SK-N-SH treated with all-trans-retinoic acid at 6 μM for 48 hours (cell line): Measurements from ENCODE around the gene ARSJ.

Source experiments
- ATAC-seq: fragments of 200-7000 bp; cut with Tn5 transposase; 3 replicates; pipeline ENCODE4 v1.9.1; 2020; ENCODE audit warnings: mild to moderate bottlenecking, moderate library complexity
- ARNTL ChIP-seq: fragments of 450-650 bp; formaldehyde crosslinking; IDR thresholded peaks from 2 replicates; pipeline ENCODE4 v1.5.0; 2020; ENCODE audit warnings: low read depth, mild to moderate bottlenecking, moderate library complexity, borderline replicate concordance
- BACH2 ChIP-seq: fragments of 250-450 bp; sonication (Bioruptor Pico); IDR thresholded peaks from 2 replicates; pipeline ENCODE4 v1.9.0; 2021; ENCODE audit warnings: mild to moderate bottlenecking, borderline replicate concordance
- CSDC2 ChIP-seq: fragments of 250-450 bp; sonication (Bioruptor Pico); IDR thresholded peaks from 2 replicates; pipeline ENCODE4 v1.5.0; 2020; ENCODE audit warnings: mild to moderate bottlenecking, moderate library complexity
- CSRNP3 ChIP-seq: fragments of 250-450 bp; sonication (Bioruptor Pico); IDR thresholded peaks from 2 replicates; pipeline ENCODE4 v1.5.1; 2021; ENCODE audit warnings: mild to moderate bottlenecking, moderate library complexity
- ESRRG ChIP-seq: fragments of 250-450 bp; sonication (Bioruptor Pico); IDR thresholded peaks from 2 replicates; pipeline ENCODE4 v1.6.1; 2021; ENCODE audit warnings: mild to moderate bottlenecking
- GLIS3 ChIP-seq: fragments of 250-450 bp; sonication (Bioruptor Pico); IDR thresholded peaks from 2 replicates; pipeline ENCODE4 v1.5.0; 2020; ENCODE audit warnings: mild to moderate bottlenecking, moderate library complexity
- ISL1 ChIP-seq: fragments of 250-450 bp; sonication (Bioruptor Pico); IDR thresholded peaks from 2 replicates; pipeline ENCODE4 v2.1.2; 2022; ENCODE audit warnings: mild to moderate bottlenecking, moderate library complexity
- OSR1 ChIP-seq: fragments of 250-450 bp; sonication (Bioruptor Pico); IDR thresholded peaks from 2 replicates; pipeline ENCODE4 v1.8.0; 2022; ENCODE audit warnings: moderate library complexity, mild to moderate bottlenecking, inconsistent platforms
- PATZ1 ChIP-seq: fragments of 250-450 bp; sonication (Bioruptor Pico); IDR thresholded peaks from 2 replicates; pipeline ENCODE4 v1.8.0; 2020; ENCODE audit warnings: mild to moderate bottlenecking, moderate library complexity, borderline replicate concordance
- POU6F1 ChIP-seq: fragments of 250-450 bp; sonication (Bioruptor Pico); IDR thresholded peaks from 2 replicates; pipeline ENCODE4 v1.8.0; 2021; ENCODE audit warnings: low read depth, mild to moderate bottlenecking, moderate library complexity, borderline replicate concordance
- PPARA ChIP-seq: fragments of 250-450 bp; sonication (Bioruptor Pico); IDR thresholded peaks from 2 replicates; pipeline ENCODE4 v1.5.0; 2020; ENCODE audit warnings: mild to moderate bottlenecking, borderline replicate concordance
- RARB ChIP-seq: fragments of 250-450 bp; sonication (Bioruptor Pico); IDR thresholded peaks from 2 replicates; pipeline ENCODE4 v1.8.0; 2021; ENCODE audit warnings: mild to moderate bottlenecking, moderate library complexity
- SNAI2 ChIP-seq: fragments of 250-450 bp; sonication (Bioruptor Pico); IDR thresholded peaks from 2 replicates; pipeline ENCODE4 v1.5.0; 2020; ENCODE audit warnings: mild to moderate bottlenecking, moderate library complexity
- TCF4 ChIP-seq: fragments of 250-450 bp; sonication (Bioruptor Pico); IDR thresholded peaks from 2 replicates; pipeline ENCODE4 v1.8.0; 2021; ENCODE audit warnings: mild to moderate bottlenecking, moderate library complexity, borderline replicate concordance
- TOX ChIP-seq: fragments of 250-450 bp; sonication (Bioruptor Pico); IDR thresholded peaks from 2 replicates; pipeline ENCODE4 v1.8.0; 2021; ENCODE audit warnings: mild to moderate bottlenecking, moderate library complexity, borderline replicate concordance
- ZC3H10 ChIP-seq: fragments of 250-450 bp; sonication (Bioruptor Pico); IDR thresholded peaks from 2 replicates; pipeline ENCODE4 v1.5.1; 2021; ENCODE audit warnings: mild to moderate bottlenecking, moderate library complexity
- ZFP3 ChIP-seq: fragments of 250-450 bp; sonication (Bioruptor Pico); IDR thresholded peaks from 2 replicates; pipeline ENCODE4 v1.5.0; 2020; ENCODE audit warnings: mild to moderate bottlenecking, moderate library complexity
- ZNF565 ChIP-seq: fragments of 450-650 bp; formaldehyde crosslinking; conservative IDR thresholded peaks from 2 replicates; pipeline ENCODE4 v1.5.0; 2020; ENCODE audit warnings: low read depth, mild to moderate bottlenecking, moderate library complexity
- ZNF70 ChIP-seq: fragments of 450-650 bp; formaldehyde crosslinking; IDR thresholded peaks from 2 replicates; pipeline ENCODE4 v1.5.0; 2020; ENCODE audit warnings: mild to moderate bottlenecking, moderate library complexity
- ZNF8 ChIP-seq: fragments of 450-650 bp; formaldehyde crosslinking; IDR thresholded peaks from 2 replicates; pipeline ENCODE4 v1.5.0; 2020; ENCODE audit warnings: mild to moderate bottlenecking, moderate library complexity
- TF ChIP-seq, protein P1 (sequence below): fragments of 250-450 bp; sonication (Bioruptor Pico); IDR thresholded peaks from 2 replicates; pipeline ENCODE4 v1.5.1; 2020; ENCODE audit warnings: low read depth, mild to moderate bottlenecking, moderate library complexity
- TF ChIP-seq, protein P2 (sequence below): fragments of 250-450 bp; sonication (Bioruptor Pico); IDR thresholded peaks from 2 replicates; pipeline ENCODE4 v1.5.0; 2020; ENCODE audit warnings: mild to moderate bottlenecking, moderate library complexity

Gene ARSJ

DNA sequence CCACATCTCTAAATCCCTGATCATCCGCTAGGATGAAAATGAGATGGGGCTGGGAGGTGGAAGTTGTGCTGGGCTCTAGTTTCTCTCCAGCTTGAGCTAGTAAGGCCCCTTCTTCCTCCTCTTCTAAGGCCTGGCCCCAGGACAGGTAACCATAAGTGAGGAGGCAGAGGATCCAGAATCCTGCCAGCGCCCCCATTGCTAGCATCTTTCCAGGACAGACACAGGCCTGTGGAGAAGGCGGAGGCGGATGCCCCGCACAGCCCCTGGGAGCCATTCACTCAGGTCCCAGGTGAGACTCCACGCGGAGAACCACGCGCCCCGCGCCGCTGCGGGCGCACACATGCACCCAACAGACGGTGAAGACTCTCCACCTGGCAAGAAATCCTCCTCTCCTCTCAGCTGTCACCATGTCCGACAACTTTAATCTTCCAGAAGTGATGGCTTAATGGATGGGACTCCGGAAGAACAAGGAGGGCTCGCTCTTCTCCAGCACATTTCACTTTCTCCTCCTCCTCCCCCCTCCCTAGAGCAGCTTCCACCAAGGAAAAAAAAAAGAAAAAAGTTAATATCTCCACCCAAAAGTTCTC, 793 bp downstream of the ARSJ start:
- ATAC-seq: peak; percentile 56
- TF ChIP-seq ZNF70 (CRISPR knock-in tag) (peak; percentile 61; the same call in 1 of the 2 replicates), ISL1 (CRISPR knock-in tag) (no peak)

GRCh38 chr4:113978105-113978504, 1.3 kb downstream of the ARSJ start:
- no peak for TF ChIP-seq OSR1 (CRISPR knock-in tag)
- no peak for TF ChIP-seq TOX (CRISPR knock-in tag)
- ATAC-seq: no peak

GRCh38 chr4:113977526-113977855, 2.0 kb downstream of the ARSJ start:
- TF ChIP-seq ZC3H10 (no peak), ESRRG (CRISPR knock-in tag) (no peak), RARB (no peak), BACH2 (CRISPR knock-in tag) (no peak), ARNTL (CRISPR knock-in tag) (no peak), GLIS3 (CRISPR knock-in tag) (no peak), ZNF565 (no peak), ZNF8 (CRISPR knock-in tag) (no peak), TCF4 (no peak)
- no peak for ATAC-seq

DNA sequence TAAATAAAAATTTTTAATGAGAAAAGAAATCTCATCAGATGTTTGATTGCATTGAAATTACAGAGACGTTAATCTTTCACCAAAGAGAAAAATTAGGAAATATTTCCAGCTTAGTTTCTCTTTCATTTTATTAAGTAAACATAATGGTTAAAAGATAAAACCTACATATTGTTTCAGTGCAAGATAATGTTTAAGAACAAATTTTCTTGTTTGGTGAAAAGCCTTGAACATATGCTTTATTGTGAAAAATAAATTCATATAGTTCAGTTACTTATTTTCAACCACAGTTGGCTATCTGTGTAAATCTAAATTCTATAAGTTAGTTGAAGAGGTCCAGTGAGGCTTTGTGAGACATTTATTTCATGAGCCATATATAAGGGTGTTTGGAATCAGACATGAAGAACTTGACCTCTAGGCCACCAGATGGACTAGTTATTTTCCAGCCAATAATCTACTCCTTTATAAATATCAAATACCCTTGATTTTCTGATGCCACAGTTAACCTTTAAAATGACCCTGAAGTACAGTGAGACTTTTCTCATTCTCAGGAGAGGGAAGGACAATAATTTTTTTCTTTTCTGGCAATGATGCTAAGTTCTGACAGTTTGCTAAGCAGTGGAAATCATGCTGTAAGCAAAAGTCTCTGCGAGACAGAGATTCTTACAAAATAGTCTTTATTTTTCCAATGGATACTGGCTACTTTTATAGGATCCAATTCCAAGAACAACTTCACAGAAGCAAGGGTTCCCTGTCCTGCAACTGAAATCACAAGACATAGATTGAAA, 2.5 kb downstream of the ARSJ start:
- no peak for TF ChIP-seq ZNF70 (CRISPR knock-in tag)
- TF ChIP-seq, protein P1, sequence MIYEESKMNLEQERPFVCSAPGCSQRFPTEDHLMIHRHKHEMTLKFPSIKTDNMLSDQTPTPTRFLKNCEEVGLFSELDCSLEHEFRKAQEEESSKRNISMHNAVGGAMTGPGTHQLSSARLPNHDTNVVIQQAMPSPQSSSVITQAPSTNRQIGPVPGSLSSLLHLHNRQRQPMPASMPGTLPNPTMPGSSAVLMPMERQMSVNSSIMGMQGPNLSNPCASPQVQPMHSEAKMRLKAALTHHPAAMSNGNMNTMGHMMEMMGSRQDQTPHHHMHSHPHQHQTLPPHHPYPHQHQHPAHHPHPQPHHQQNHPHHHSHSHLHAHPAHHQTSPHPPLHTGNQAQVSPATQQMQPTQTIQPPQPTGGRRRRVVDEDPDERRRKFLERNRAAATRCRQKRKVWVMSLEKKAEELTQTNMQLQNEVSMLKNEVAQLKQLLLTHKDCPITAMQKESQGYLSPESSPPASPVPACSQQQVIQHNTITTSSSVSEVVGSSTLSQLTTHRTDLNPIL: no peak
- TF ChIP-seq ISL1 (CRISPR knock-in tag): no peak
- TF ChIP-seq ZNF565: no peak
- no peak for TF ChIP-seq ZFP3 (CRISPR knock-in tag)
- no peak for TF ChIP-seq TCF4
- TF ChIP-seq BACH2 (CRISPR knock-in tag): no peak
- TF ChIP-seq OSR1 (CRISPR knock-in tag): no peak
- TF ChIP-seq PATZ1 (CRISPR knock-in tag): no peak
- no peak for TF ChIP-seq ARNTL (CRISPR knock-in tag)
- TF ChIP-seq GLIS3 (CRISPR knock-in tag): no peak
- TF ChIP-seq, all 23 proteins: peak for 0
- no peak for ATAC-seq

DNA sequence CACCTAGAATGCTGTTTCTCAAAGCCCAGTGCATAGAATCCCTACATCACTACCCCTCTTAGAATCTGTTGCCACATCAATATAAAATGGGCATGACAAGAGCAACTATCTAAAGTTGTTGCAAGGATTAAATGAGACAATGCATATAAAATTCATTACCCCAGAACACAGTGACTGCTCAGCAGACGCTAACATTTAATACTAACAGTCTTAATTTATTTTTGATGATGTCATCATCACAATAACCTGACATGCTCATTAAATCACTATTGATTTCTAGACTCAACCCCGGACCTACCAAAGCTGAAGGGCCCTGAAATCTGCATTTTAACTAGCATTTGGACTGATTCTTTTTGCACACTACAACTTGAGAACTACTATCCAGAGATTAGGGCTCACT, 3.9 kb downstream of the ARSJ start:
- TF ChIP-seq SNAI2 (CRISPR knock-in tag): no peak
- no peak for TF ChIP-seq ZNF8 (CRISPR knock-in tag)
- TF ChIP-seq ZNF565: no peak
- no peak for ATAC-seq

- ATAC-seq: no peak
- no peak for TF ChIP-seq CSDC2
- no peak for TF ChIP-seq RARB
- no peak for TF ChIP-seq CSRNP3
- no peak for TF ChIP-seq PPARA (CRISPR knock-in tag)
- TF ChIP-seq ZNF8 (CRISPR knock-in tag): no peak
- TF ChIP-seq, protein P2, sequence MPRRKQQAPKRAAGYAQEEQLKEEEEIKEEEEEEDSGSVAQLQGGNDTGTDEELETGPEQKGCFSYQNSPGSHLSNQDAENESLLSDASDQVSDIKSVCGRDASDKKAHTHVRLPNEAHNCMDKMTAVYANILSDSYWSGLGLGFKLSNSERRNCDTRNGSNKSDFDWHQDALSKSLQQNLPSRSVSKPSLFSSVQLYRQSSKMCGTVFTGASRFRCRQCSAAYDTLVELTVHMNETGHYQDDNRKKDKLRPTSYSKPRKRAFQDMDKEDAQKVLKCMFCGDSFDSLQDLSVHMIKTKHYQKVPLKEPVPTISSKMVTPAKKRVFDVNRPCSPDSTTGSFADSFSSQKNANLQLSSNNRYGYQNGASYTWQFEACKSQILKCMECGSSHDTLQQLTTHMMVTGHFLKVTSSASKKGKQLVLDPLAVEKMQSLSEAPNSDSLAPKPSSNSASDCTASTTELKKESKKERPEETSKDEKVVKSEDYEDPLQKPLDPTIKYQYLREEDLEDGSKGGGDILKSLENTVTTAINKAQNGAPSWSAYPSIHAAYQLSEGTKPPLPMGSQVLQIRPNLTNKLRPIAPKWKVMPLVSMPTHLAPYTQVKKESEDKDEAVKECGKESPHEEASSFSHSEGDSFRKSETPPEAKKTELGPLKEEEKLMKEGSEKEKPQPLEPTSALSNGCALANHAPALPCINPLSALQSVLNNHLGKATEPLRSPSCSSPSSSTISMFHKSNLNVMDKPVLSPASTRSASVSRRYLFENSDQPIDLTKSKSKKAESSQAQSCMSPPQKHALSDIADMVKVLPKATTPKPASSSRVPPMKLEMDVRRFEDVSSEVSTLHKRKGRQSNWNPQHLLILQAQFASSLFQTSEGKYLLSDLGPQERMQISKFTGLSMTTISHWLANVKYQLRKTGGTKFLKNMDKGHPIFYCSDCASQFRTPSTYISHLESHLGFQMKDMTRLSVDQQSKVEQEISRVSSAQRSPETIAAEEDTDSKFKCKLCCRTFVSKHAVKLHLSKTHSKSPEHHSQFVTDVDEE (CRISPR knock-in tag): no peak
- TF ChIP-seq POU6F1 (CRISPR knock-in tag): no peak
- TF ChIP-seq PATZ1 (CRISPR knock-in tag): no peak
- no peak for TF ChIP-seq BACH2 (CRISPR knock-in tag)
- no peak for TF ChIP-seq ZFP3 (CRISPR knock-in tag)
Observed at GRCh38 chr4:113974467-113974866, 5.0 kb downstream of the ARSJ start.
